SK-N-SH treated with all-trans-retinoic acid at 6 μM for 48 hours (cell line): ENCODE data around the gene FGF14.

ENCODE experiments used
- BACH2 ChIP-seq: fragments of 250-450 bp; sonication (Bioruptor Pico); IDR thresholded peaks from 2 replicates; pipeline ENCODE4 v1.9.0; 2021; ENCODE audit warnings: mild to moderate bottlenecking, borderline replicate concordance
- CREB5 ChIP-seq: fragments of 250-450 bp; sonication (Bioruptor Pico); IDR thresholded peaks from 2 replicates; pipeline ENCODE4 v1.5.1; 2020; ENCODE audit warnings: low read depth, mild to moderate bottlenecking, moderate library complexity
- RARB ChIP-seq: fragments of 250-450 bp; sonication (Bioruptor Pico); IDR thresholded peaks from 2 replicates; pipeline ENCODE4 v1.8.0; 2021; ENCODE audit warnings: mild to moderate bottlenecking, moderate library complexity
- TOX ChIP-seq: fragments of 250-450 bp; sonication (Bioruptor Pico); IDR thresholded peaks from 2 replicates; pipeline ENCODE4 v1.8.0; 2021; ENCODE audit warnings: mild to moderate bottlenecking, moderate library complexity, borderline replicate concordance
- ZC3H10 ChIP-seq: fragments of 250-450 bp; sonication (Bioruptor Pico); IDR thresholded peaks from 2 replicates; pipeline ENCODE4 v1.5.1; 2021; ENCODE audit warnings: mild to moderate bottlenecking, moderate library complexity
- ZNF565 ChIP-seq: fragments of 450-650 bp; formaldehyde crosslinking; conservative IDR thresholded peaks from 2 replicates; pipeline ENCODE4 v1.5.0; 2020; ENCODE audit warnings: low read depth, mild to moderate bottlenecking, moderate library complexity
- ZNF70 ChIP-seq: fragments of 450-650 bp; formaldehyde crosslinking; IDR thresholded peaks from 2 replicates; pipeline ENCODE4 v1.5.0; 2020; ENCODE audit warnings: mild to moderate bottlenecking, moderate library complexity

GRCh38 chr13:102038787-102039186 lies 363.1 kb downstream of the FGF14 start:
- TF ChIP-seq CREB5 (CRISPR knock-in tag) (no peak), ZNF70 (CRISPR knock-in tag) (no peak), ZNF565 (no peak), BACH2 (CRISPR knock-in tag) (no peak), ZC3H10 (CRISPR knock-in tag) (no peak), TOX (no peak), RARB (no peak)
